Stimulated activated CD8-positive, alpha-beta memory T cell treated with anti-CD3 and anti-CD28 coated beads, Interleukin-2, amount 100 ng/mL, for 1 hour (primary cell): ENCODE results near the gene CALML3.

ENCODE experiments used
- DNase-seq, 2 donors: peaks; one replicate each; pipeline ENCODE4 v3.0.0-alpha.2; 2020; ENCODE audit warnings: low read depth in 2 of 2

The CALML3 gene

GRCh38 chr10:5491477-5491876 lies 33.3 kb upstream of the CALML3 start:
- DNase-seq = no peak

DNA sequence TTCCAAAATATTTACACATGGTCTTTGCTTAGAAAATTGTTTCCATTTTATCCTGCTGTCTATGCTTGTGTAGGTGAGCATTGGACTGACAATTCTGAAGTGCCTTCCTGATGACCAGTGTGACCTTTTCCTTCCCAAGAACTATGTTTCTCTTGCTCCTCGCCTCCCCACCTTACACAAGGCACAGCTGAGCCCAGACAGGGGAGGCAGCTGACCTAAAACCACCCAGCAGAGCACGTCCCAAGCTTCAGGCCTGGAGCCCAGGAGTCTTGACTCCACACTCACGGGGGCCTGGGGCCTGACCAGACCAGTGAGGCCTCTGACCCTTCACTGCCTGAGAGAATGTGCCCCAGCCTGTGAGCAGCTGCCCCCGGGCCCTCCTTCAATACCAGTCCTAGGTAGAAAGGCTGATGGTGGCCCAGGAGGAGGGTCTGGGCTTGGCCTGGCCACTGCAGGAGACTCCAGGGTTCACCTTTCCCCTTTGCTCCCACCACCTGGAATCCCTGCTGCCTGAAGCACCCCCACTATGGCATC lies 32.4 kb upstream of the CALML3 start:
- no peak for DNase-seq

DNA sequence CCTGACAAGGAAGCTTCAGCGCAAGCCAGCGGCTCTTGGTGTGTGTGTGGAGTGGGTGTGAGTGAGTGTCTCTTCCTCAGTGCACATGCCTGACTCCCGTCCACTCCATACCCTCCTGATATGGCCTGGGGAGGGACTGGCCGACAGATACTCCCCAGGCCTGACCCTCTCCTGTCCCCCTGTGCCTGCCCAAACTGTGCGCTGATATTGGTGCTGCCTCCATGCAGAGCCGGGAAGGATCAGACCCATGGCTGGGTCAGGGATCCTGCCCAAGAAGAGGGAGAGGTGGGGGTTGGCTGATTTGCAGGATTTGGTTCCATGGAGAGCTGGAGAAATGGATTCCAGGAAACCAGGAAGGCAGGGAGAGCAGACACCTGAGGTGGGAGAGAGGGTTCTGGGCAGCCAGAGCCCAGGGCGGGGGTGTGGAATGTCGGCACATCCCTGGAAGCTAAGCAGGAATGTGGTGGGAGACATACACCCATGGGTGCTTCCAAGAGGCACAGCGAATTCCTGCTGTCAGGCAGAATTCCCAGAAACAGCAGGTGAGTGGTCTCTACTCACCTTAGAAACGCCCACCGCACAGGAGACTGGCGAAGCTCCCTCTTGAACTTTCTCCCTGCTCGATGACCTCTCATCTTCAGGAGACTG lies 31.7 kb upstream of the CALML3 start:
- no peak for DNase-seq

GRCh38 chr10:5493691-5494090 lies 31.1 kb upstream of the CALML3 start:
- DNase-seq = no peak

- DNase-seq = no peak
Measured at GRCh38 chr10:5494611-5495010, 30.1 kb upstream of the CALML3 start.

DNA sequence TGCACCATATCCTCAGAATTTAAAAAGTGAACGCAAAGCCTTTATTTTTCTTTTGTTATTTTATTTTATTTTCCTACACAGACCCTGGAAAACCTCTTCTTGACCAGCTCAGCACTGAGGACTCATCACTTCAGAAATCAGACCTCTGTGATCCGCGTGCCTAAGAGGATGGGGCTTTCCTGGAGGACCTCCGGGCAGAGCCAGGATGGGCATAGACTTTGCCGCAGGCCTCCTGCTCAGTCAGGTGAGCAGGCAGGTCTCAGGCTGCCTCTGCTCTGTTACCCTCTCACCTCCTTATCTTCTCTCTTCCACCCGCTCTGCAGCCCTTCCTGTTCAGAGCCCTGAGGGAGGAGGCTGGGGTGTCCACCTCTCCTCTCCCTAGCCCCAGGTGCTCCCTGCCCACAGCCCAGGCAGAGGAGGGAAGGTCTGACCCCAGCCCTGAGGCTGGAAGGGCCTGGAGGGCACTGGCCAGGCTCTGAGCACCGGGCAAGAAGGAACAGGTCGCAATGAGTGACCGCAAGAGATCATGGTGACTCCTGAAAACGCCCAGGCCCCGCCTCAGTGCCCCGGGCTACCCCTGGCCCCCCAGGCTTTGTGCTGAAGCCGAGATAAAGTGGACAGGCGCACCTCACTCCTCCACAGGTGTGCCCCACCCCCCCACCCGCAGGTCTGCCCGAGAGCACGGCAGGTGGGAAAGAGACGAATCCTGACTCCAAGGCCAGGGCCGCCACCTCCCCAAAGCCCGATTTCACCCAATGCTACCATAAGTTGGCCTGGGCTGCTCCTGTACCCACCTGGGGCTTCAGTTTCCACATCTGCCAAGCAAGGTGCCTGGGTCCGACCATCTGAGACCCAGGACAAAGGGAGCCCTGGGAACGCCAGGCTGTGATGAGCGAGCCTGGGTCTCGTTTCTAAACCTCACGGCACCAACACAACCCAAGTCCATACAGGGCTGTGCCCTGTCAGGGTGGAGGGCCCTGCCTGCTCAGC lies 28.2 kb upstream of the CALML3 start:
- DNase-seq = no peak

GRCh38 chr10:5497289-5497688 lies 27.5 kb upstream of the CALML3 start:
- DNase-seq = no peak

GRCh38 chr10:5497948-5498730 lies 26.6 kb upstream of the CALML3 start:
- no peak for DNase-seq

DNA sequence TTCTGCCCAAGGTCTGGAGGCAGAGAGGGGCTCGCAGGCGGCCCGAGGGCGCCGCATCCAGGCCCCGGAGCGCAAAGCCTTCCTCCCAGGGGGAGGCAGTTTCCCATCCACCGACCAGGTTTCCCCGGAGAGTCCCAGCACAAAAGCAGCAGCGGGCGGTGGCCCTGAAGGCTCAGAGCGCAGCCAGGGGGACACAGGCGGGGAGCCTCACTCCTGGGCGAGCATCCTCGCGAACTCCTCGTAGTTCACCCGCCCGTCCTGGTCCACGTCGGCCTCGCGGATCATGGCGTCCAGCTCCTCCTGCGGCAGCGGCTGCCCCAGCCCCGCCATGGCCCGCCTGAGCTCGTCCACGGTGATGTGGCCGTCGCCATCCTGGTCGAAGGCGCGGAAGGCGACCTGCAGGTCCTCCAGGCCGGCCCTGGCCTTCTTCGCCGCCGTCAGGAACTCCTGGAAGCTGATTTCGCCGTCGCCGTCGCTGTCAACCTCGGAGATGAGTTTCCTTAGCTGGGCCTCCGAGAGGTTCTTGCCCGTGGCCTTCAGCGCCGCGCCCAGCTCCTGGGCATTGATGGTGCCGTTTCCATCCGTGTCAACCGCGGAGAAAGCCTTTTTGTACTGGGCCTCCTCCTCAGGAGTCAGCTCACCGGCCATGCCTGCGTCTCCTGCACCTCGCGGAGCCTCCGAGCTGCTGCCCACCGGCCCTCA lies 25.8 kb upstream of the CALML3 start:
- no peak for DNase-seq

- DNase-seq = no peak
Measured at GRCh38 chr10:5499493-5500140, 25.1 kb upstream of the CALML3 start, which contains the start of gene CALML5. CALML5 (minus strand) TSS chr10:5499570; CDS start chr10:5499438, 132 bp downstream.

DNA sequence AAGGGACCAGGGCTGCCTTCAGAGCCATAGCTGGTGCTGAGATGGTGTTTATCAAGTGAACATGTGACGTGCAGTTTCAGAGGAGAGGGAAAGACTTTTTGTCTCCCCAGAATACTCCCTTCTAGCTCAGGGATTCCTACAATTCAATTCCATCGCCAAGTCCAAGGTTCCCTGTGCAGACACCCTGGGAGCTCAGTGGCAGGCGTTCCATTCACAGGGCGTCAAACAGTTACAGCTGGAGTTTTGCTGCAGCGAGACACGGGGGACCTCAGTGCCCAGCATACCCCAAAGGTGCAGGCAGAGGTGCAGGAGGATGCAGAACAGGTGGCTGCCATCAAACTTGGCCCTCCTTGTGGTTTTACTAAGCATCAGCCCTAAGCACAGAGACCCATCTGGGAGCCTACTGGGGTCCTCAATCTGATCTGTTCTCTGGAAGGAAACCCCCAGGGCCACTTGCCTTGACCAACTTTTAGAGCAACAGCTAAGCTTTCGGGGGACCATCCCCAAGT lies 24.5 kb upstream of the CALML3 start:
- DNase-seq = no peak

DNA sequence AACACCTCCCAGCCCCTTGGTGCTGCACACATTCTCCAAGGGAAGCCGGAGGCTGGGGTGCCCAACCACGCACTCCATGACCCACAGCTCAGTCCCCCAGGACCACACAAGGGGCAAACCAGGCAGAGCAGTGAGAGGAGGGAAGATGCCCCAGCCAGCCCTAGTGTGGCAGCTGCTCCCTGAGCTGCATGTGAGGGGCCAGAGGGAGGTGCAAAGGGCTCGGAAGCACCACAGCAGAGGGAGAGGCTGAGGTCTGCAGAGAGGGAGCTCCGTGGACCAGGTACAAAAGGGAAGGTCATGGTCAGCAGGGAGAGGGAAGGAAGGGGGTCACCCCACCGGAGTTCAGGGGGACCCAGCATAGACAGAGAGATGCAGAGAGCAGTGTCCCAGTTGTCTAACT lies 23.9 kb upstream of the CALML3 start:
- DNase-seq = no peak

DNA sequence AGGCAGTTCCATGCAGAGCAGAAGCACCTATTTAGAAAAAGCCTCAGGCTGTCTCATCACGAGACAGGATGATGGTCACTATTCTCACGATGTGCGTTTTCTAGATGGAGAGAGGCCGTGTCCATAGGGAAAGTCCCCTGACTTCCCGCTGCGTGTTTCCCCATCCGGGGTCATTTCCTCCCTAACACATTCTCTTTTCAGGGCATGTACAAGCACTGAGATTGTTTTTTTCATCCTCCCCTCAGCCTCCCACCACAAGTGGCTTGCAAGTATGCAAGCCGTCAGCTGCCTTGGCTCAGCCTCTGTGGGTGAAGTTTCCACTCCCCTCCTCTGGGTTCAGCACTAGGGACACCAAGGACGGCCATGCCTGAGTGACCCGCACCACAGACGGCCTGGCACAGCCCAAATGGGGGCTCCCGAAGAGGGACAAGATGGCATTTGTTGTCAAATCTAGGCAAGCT lies 22.7 kb upstream of the CALML3 start:
- DNase-seq = no peak

DNA sequence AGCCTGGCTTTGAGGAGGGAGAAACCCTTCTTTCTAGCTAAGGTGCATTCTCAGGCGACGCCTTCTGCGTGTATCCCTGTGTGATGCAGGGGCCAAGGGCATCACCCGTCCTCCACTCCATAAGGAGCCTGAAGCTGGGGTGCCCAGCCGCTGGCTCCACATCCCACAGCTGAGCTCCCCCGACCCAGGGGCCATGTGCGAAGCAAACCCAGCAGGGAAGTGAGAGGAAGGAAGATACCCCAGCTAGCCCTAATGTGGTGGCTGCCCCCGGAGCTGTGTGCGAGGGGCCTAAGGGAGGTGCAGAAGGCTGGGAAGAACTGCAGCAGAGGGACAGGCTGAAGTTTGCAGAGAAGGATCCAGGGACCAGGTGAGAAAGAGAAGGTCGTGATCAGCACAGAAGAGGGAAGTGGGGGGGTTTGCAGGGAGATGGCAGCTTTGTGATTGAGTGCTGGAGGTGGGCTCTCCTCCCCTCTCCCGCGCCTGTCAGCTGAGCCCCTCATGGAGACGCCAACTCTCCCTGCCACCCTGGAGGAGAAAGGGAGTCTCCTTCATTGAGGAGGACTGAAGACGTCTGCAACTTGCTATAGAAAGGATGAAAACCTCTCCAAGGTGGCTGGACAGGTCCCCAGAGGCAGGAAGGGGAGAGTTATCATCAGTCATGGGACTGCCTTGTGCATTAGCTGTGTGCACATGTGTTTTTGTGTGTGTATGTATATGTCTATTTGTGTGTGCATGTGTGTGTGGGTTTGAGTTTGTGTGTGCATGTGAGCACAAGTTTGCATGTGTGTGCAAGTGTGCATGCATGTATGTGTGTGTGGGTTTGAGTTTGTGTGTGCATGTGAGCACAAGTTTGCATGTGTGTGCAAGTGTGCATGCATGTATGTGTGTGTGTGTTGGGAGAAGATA lies 21.9 kb upstream of the CALML3 start:
- DNase-seq = no peak

DNA sequence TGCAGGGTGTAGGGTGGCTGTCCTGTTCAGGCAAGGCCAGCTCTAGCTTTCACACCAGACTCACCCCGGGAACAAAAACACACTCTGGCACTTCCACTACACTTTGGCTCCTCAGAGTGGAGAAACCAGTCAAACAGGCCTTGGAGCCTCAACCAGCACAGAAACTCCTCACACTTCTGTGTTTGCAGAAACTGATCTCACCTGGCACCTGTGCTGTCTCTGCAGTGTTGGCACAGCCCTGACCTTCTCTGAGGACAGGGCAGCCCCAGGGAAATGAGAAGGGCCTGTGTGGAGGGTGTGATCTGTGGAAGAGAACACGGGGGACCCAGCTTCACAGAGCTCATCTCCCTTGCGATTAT lies 21.3 kb upstream of the CALML3 start:
- DNase-seq = no peak

- no peak for DNase-seq
Measured at GRCh38 chr10:5504146-5505072, 20.4 kb upstream of the CALML3 start.

GRCh38 chr10:5506246-5506645 lies 18.5 kb upstream of the CALML3 start:
- DNase-seq = no peak
